BJ (cell line): Measurements from ENCODE around the gene IMMT. TPM values are rescaled to one million over a fixed set of nuclear protein-coding genes. Genes with fewer than 3 reads are reported as not detected.

Experiments used
- CTCF ChIA-PET: fragments of 350-600 bp; formaldehyde crosslinking; extraction: SDS; loops from one replicate; lab custom pipeline; 2021; ENCODE audit warnings: antibody characterized with exemption, inconsistent platforms; lab: Yijun Ruan, JAX
- POLR2A ChIA-PET: fragments of 300-600 bp; sonication (Branson Sonifier 250); formaldehyde crosslinking; extraction: SDS; loops from one replicate; lab custom pipeline; 2021; ENCODE audit warnings: antibody characterized with exemption; lab: Charles Lee
- DNase-seq: peaks from one replicate; pipeline ENCODE4 v3.0.0-alpha.2; 2011; ENCODE audit warnings: low read depth
- H3K27me3 ChIP-seq: 2 replicates; pipeline ENCODE4 v1.6.0; 2011; ENCODE audit warnings: low read length; ENCODE audit not compliant: control insufficient read depth, insufficient read depth
- H3K36me3 ChIP-seq: 2 replicates; pipeline ENCODE4 v1.5.1; 2011; ENCODE audit warnings: low read length; ENCODE audit not compliant: control insufficient read depth, insufficient read depth
- H3K4me3 ChIP-seq: 2 replicates; pipeline ENCODE4 v1.5.1; 2011; ENCODE audit warnings: low read depth, mild to moderate bottlenecking, control low read depth, low read length
- CTCF ChIP-seq: IDR thresholded peaks from 2 replicates; pipeline ENCODE4 v1.5.1; 2011; ENCODE audit warnings: low read depth, mild to moderate bottlenecking, control low read depth, inconsistent platforms, low read length, moderate library complexity; ENCODE audit not compliant: insufficient read depth
- polyA plus RNA-seq: library from polyadenylated mRNA; depleted of rRNA; stranded (reverse); fragments of >200 nt; gene quantifications from 2 replicates; pipeline ENCODE4 v1.2.3, GENCODE V29; 2011

IMMT gene
- polyA plus RNA-seq, 1 experiment = 33.7 TPM

- H3K36me3 ChIP-seq = no peaks in the 10 kb centered on the region
- no peak for DNase-seq
- CTCF ChIA-PET = interaction anchor here (0.6 to 7.1 kb wide), 2 partner anchors 144 to 383 kb away, joined by 3 to 66 read pairs; no protein-coding TSS in a partner anchor
- POLR2A ChIA-PET = no interaction called here
- H3K27me3 ChIP-seq = no peaks in the 10 kb centered on the region; the same call in 1 of the 2 replicates
- TF ChIP-seq CTCF = no peak
- no peak overlapping the region for H3K4me3 ChIP-seq
Observed at GRCh38 chr2:86226636-86227520, 31.6 kb upstream of the IMMT start.

- Histone ChIP-seq H3K27me3 (no peaks in the 10 kb centered on the region), H3K36me3 (no peaks in the 10 kb centered on the region), H3K4me3 (no peak overlapping the region)
- ChIA-PET POLR2A (no interaction called here), CTCF (interaction anchor here (0.6 to 7.1 kb wide), 2 partner anchors 145 to 384 kb away, joined by 3 to 66 read pairs; no protein-coding TSS in a partner anchor)
- TF ChIP-seq CTCF = no peak
- no peak for DNase-seq
Observed at GRCh38 chr2:86226070-86226469, 30.8 kb upstream of the IMMT start.

GRCh38 chr2:86225581-86225980 is 30.3 kb upstream of the IMMT start:
- Histone ChIP-seq H3K4me3 (no peak overlapping the region), H3K36me3 (no peaks in the 10 kb centered on the region), H3K27me3 (no peaks in the 10 kb centered on the region)
- ChIA-PET CTCF (interaction anchor here (1.2 to 7.1 kb wide), 2 partner anchors 146 to 529 kb away, joined by 3 to 66 read pairs; no protein-coding TSS in a partner anchor), POLR2A (no interaction called here)
- DNase-seq = no peak
- no peak for TF ChIP-seq CTCF

- Histone ChIP-seq H3K27me3 (no peaks in the 10 kb centered on the region), H3K4me3 (no peak overlapping the region), H3K36me3 (no peaks in the 10 kb centered on the region)
- POLR2A ChIA-PET = no interaction called here
- DNase-seq = no peak
- CTCF ChIA-PET = interaction anchor here (1.2 to 7.1 kb wide), 2 partner anchors 146 to 530 kb away, joined by 3 to 66 read pairs; no protein-coding TSS in a partner anchor
- TF ChIP-seq CTCF = no peak
Observed at GRCh38 chr2:86224645-86225355, 29.5 kb upstream of the IMMT start.
